ENCODE results near the gene MYO1E. TPM values are rescaled to one million over a fixed set of nuclear protein-coding genes. Genes with fewer than 3 reads are reported as not detected.

Gene MYO1E
- total RNA-seq, 1 experiment from 2014 or later, result 83.6 TPM

DNA sequence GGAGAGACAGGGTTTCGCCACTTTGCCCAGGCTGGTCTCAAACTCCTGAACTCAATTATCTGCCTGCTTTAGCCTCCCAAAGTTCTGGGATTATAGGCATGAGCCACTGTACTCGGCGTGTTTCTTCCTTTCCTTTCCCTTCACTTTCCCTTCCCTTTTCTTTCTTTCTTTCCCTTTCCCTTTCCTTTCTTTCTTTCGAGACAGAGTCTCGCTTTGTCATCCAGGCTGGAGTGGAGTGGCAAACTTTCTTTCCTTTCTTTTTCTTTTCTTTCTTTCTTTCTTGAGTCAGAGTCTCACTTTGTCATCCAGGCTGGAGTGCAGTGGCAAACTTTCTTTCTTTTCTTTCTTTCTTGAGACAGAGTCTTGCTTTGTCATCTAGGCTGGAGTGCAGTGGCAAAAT lies 183.4 kb downstream of the MYO1E start (continued):
- TF ChIP-seq OVOL2 (CRISPR knock-in tag; IDR thresholded peaks at IDR 0.05; ENCODE audit: borderline replicate concordance), result no peak

DNA sequence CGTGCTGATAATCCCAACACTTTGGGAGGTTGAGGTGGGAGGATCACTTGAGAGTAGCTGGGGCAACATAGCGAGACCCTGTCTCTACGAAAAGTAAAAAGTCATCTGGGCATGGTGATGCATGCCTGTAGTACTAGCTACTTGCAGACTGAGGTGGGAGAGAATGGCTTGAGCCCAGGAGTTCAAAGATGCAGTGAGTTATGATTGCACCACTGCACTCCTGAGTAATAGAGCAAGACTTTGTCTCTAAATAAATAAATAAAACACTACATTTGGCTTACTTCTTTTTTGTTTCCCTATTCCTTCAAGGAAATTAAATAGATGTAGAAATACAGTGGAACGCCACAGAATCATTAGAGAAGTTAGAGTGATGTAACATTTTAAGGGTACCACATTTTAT lies 186.2 kb downstream of the MYO1E start:
- ChIA-PET CTCF (interaction anchor here (0.8 kb wide), 1 partner anchor 12 kb away, joined by 4 read pairs; no protein-coding TSS in a partner anchor), POLR2A (no interaction called here)
- no peak overlapping the region for H3K4me3 Mint-ChIP-seq
- peaks cover 65% of the 10 kb centered on the region for H3K36me3 Mint-ChIP-seq
- H3K4me1 Mint-ChIP-seq, result no peaks in the 10 kb centered on the region
- no peaks in the 10 kb centered on the region for H3K27me3 Mint-ChIP-seq (ENCODE audit: low read depth)
- peaks cover 42% of the 10 kb centered on the region for H3K9me3 Mint-ChIP-seq
- DNase-seq (ENCODE audit: low spot score) (no peak), ATAC-seq (no peak)
- TF ChIP-seq ATF1 (CRISPR knock-in tag; IDR thresholded peaks at IDR 0.05) (no peak), NFATC4 (CRISPR knock-in tag; IDR thresholded peaks at IDR 0.05) (no peak), ZNF232 (CRISPR knock-in tag; IDR thresholded peaks at IDR 0.05) (no peak)
- TF ChIP-seq, protein P1, sequence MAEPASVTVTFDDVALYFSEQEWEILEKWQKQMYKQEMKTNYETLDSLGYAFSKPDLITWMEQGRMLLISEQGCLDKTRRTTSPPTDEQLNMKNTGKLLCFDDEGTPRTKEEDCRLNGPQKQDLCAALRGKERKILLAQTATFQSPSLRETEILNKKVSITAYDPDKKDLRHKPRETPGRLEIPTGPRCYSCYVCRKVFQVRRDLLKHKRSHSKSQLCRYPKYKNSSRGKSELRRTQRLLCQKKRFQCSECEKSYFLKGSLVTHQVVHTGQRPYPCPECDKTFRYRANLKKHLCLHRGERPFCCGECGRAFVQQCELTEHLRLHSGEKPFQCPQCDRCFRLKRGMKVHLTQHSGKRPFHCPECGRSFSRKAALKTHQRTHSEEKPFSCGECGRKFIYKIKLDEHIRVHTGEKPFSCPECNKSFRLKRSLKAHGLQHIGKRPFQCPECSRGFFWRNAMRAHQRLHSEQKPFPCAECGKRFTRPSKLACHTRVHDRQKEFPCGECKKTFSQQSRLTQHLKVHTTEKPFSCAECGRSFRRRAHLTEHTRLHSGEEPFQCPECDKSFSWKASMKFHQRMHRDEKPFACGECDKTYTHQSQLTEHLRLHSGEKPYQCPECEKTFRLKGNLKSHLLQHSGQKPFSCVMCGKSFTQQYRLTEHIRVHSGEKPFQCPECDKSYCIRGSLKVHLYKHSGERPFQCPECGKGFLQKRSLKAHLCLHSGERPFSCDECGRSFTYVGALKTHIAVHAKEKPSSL (CRISPR knock-in tag; conservative IDR thresholded peaks at IDR 0.05), result no peak
- H3K27ac Mint-ChIP-seq, result no peak overlapping the region

DNA sequence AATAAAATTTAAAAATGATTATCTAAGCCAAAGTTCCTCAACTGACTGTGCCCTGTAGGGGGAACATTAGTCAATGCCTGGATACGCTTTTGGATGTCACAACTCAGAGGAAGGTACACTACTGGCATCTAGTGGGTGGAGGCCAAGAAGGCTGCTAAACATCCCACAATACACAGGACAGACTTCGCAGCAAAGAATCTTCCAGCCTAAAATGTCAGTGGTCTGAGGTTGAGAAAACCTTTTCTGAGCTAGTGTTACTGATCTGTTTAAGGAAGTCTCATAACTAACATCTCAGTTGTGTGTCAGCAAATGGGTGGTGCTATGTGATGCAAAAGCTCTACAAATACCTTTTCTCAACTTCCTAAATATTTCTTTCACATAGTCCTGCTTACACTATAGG lies 186.9 kb downstream of the MYO1E start:
- Mint-ChIP-seq H3K27me3 (ENCODE audit: low read depth) (no peaks in the 10 kb centered on the region), H3K4me3 (no peak overlapping the region), H3K27ac (no peak overlapping the region), H3K4me1 (no peaks in the 10 kb centered on the region), H3K36me3 (peaks cover 66% of the 10 kb centered on the region), H3K9me3 (peaks cover 45% of the 10 kb centered on the region)
- DNase-seq (ENCODE audit: low spot score) (no peak), ATAC-seq (no peak)
- no peak for TF ChIP-seq NR3C1 (CRISPR knock-in tag; conservative IDR thresholded peaks at IDR 0.05; ENCODE audit: low read depth)
- TF ChIP-seq, protein P2, sequence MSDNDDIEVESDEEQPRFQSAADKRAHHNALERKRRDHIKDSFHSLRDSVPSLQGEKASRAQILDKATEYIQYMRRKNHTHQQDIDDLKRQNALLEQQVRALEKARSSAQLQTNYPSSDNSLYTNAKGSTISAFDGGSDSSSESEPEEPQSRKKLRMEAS (CRISPR knock-in tag; IDR thresholded peaks at IDR 0.05), result no peak
- TF ChIP-seq, protein P3, sequence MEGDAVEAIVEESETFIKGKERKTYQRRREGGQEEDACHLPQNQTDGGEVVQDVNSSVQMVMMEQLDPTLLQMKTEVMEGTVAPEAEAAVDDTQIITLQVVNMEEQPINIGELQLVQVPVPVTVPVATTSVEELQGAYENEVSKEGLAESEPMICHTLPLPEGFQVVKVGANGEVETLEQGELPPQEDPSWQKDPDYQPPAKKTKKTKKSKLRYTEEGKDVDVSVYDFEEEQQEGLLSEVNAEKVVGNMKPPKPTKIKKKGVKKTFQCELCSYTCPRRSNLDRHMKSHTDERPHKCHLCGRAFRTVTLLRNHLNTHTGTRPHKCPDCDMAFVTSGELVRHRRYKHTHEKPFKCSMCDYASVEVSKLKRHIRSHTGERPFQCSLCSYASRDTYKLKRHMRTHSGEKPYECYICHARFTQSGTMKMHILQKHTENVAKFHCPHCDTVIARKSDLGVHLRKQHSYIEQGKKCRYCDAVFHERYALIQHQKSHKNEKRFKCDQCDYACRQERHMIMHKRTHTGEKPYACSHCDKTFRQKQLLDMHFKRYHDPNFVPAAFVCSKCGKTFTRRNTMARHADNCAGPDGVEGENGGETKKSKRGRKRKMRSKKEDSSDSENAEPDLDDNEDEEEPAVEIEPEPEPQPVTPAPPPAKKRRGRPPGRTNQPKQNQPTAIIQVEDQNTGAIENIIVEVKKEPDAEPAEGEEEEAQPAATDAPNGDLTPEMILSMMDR (IDR thresholded peaks at IDR 0.05), result no peak
- TF ChIP-seq NFE2L1 (CRISPR knock-in tag; IDR thresholded peaks at IDR 0.05), result no peak
- no peak for TF ChIP-seq JUN (CRISPR knock-in tag; IDR thresholded peaks at IDR 0.05)
- TF ChIP-seq NR2C2 (CRISPR knock-in tag; IDR thresholded peaks at IDR 0.05), result no peak
- no peak for TF ChIP-seq TEAD1 (CRISPR knock-in tag; IDR thresholded peaks at IDR 0.05)
- ChIA-PET POLR2A (no interaction called here), CTCF (interaction anchor here (0.7 to 0.8 kb wide), 2 partner anchors 11 to 343 kb away, joined by 4 read pairs; no protein-coding TSS in a partner anchor)

DNA sequence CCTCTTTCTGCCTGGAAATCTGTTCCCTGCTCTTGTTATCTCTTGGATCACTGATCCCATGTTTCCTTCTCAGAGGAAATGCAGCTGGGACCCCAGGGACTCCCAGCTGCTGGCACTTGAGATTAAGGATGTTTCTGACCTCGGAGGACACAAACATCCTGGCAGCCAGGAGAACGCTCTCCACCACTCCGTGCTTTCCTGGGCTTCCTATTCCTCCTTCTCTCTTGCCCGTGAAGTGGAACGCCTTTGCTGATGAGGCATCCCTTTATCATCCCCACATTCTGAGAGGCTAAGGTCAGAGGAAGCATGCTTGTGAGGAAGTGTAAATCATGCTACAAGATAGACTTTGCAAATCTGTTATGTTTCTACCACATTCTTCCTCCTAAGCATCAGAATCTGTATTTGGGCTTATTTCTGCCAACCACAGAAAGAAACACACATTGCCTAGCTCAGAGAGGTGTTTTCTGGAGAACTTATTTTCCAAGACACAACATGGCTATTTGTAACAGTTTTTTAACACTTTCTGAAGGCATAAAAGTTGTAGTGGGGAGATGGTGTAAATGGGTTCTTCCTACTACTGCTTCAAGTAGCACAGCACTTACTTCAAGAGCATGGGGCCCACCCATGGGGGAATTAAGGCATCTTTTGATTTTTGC lies 191.6 kb downstream of the MYO1E start:
- ChIA-PET POLR2A (no interaction called here), CTCF (no interaction called here)
- DNase-seq (ENCODE audit: low spot score) (no peak), ATAC-seq (no peak)
- H3K4me3 Mint-ChIP-seq, result no peak overlapping the region
- peaks cover 35% of the 10 kb centered on the region for H3K9me3 Mint-ChIP-seq
- no peaks in the 10 kb centered on the region for H3K27me3 Mint-ChIP-seq (ENCODE audit: low read depth)
- TF ChIP-seq PRRX2 (CRISPR knock-in tag; IDR thresholded peaks at IDR 0.05), result no peak
- no peak for TF ChIP-seq ZNF232 (CRISPR knock-in tag; IDR thresholded peaks at IDR 0.05)
- TF ChIP-seq, protein P4, sequence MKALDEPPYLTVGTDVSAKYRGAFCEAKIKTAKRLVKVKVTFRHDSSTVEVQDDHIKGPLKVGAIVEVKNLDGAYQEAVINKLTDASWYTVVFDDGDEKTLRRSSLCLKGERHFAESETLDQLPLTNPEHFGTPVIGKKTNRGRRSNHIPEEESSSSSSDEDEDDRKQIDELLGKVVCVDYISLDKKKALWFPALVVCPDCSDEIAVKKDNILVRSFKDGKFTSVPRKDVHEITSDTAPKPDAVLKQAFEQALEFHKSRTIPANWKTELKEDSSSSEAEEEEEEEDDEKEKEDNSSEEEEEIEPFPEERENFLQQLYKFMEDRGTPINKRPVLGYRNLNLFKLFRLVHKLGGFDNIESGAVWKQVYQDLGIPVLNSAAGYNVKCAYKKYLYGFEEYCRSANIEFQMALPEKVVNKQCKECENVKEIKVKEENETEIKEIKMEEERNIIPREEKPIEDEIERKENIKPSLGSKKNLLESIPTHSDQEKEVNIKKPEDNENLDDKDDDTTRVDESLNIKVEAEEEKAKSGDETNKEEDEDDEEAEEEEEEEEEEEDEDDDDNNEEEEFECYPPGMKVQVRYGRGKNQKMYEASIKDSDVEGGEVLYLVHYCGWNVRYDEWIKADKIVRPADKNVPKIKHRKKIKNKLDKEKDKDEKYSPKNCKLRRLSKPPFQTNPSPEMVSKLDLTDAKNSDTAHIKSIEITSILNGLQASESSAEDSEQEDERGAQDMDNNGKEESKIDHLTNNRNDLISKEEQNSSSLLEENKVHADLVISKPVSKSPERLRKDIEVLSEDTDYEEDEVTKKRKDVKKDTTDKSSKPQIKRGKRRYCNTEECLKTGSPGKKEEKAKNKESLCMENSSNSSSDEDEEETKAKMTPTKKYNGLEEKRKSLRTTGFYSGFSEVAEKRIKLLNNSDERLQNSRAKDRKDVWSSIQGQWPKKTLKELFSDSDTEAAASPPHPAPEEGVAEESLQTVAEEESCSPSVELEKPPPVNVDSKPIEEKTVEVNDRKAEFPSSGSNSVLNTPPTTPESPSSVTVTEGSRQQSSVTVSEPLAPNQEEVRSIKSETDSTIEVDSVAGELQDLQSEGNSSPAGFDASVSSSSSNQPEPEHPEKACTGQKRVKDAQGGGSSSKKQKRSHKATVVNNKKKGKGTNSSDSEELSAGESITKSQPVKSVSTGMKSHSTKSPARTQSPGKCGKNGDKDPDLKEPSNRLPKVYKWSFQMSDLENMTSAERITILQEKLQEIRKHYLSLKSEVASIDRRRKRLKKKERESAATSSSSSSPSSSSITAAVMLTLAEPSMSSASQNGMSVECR (CRISPR knock-in tag; IDR thresholded peaks at IDR 0.05; ENCODE audit: borderline replicate concordance), result no peak
- TF ChIP-seq, protein P5, sequence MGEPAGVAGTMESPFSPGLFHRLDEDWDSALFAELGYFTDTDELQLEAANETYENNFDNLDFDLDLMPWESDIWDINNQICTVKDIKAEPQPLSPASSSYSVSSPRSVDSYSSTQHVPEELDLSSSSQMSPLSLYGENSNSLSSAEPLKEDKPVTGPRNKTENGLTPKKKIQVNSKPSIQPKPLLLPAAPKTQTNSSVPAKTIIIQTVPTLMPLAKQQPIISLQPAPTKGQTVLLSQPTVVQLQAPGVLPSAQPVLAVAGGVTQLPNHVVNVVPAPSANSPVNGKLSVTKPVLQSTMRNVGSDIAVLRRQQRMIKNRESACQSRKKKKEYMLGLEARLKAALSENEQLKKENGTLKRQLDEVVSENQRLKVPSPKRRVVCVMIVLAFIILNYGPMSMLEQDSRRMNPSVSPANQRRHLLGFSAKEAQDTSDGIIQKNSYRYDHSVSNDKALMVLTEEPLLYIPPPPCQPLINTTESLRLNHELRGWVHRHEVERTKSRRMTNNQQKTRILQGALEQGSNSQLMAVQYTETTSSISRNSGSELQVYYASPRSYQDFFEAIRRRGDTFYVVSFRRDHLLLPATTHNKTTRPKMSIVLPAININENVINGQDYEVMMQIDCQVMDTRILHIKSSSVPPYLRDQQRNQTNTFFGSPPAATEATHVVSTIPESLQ (CRISPR knock-in tag; IDR thresholded peaks at IDR 0.05), result no peak
- no peaks in the 10 kb centered on the region for H3K4me1 Mint-ChIP-seq
- H3K27ac Mint-ChIP-seq, result no peak overlapping the region
- H3K36me3 Mint-ChIP-seq, result peaks cover 46% of the 10 kb centered on the region
